Left ventricle myocardium superior (tissue), 1 donor: ENCODE measurements around the gene FAM221B. TPM values are rescaled to one million over a fixed set of nuclear protein-coding genes. Genes with fewer than 3 reads are reported as not detected.

Experiments used
- ATAC-seq: fragments of 200-7000 bp; cut with Tn5 transposase; one replicate; pipeline ENCODE4 v1.9.1; 2020; ENCODE audit warnings: mild to moderate bottlenecking, moderate library complexity
- DNase-seq: peaks from one replicate; pipeline ENCODE4 v3.0.0-alpha.2; 2020
- intact Hi-C: fragments of 100-400 bp; cut with micrococcal nuclease; formaldehyde crosslinking; loops from one replicate; pipeline ENCODE4 v1.11.0; 2022
- total RNA-seq: library from RNA; stranded (reverse); fragmentation: NEBNext Ultra II Directional; extraction: Animal tissue kit (Norgen Biotek cat#: 25700); gene quantifications from one replicate; pipeline ENCODE4 v1.2.1, GENCODE V29; 2021
- donor health status: DM: no; HTN: yes; CAD: no; lungs with severe emphysema.

Gene FAM221B
- total RNA-seq, 1 donor from 2014 or later, result not detected

DNA sequence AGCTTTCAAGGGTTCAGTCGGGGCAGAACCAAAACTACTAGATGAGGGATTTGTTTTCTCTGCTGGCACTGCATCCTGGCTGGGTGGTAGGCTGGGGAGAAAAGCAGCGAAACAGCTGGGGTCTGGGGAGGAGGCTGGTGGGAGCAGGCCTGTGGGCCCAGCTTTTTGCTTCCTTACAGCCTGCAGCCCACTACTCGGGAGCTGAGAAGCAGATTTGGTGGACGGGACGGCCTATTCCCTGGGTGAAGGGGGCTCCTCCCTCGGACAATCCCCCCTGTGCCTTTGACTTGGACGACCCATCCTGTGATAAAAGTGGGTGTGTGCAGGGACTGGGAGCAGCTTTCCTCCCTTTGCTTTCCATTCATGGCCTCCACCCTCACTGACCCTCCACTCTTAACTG is 28.0 kb downstream of the FAM221B start:
- no peak for DNase-seq
- ATAC-seq, result no peak
- intact Hi-C loops, result no loop called here

DNA sequence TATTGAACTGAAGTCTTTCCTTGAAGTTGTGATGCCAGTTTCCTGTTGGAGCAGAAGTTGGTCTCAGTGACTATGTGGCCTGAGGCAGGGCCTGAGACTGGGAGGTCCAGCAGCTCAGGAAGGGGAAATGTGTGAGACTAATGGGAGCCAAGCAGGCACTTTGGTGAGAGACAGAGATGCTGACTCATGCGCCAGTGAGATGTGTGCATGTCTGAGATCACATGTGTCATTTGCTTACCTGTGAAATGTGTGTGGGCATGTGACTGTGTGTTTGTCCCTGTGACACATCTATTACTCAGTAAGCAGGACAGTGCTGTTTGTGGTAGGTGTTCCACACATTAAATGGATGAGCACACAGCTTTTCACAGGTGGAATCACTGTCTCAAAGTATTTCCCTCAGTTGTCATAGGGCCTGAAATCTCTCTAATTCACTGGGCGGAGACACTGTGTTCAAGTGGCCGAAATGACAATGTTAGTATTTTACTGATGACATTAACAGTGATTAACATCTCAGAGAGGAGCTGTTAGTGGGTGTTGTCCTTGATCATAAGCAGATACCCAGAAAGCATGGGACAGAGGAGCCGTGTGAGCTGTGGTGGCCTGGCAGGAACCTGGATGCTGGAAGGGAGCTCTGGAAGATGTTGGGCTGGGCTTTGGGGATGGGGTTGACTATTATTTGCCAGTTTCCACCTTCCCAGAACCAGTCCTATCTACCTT is 29.7 kb downstream of the FAM221B start:
- ATAC-seq, result no peak
- DNase-seq, result no peak
- intact Hi-C loops, result no loop called here

GRCh38 chr9:35797311-35798109 is 31.0 kb downstream of the FAM221B start:
- ATAC-seq (no peak), DNase-seq (no peak)
- intact Hi-C loops, result no loop called here

- DNase-seq (no peak), ATAC-seq (no peak)
- intact Hi-C loops, result no loop called here
These were observed 32.8 kb downstream of the FAM221B start for GRCh38 chr9:35795695-35796094.

GRCh38 chr9:35793461-35793860 is 35.1 kb downstream of the FAM221B start:
- ATAC-seq, result no peak
- intact Hi-C loops, result no loop called here

GRCh38 chr9:35792826-35793225 is 35.7 kb downstream of the FAM221B start:
- DNase-seq, result no peak
- no peak for ATAC-seq
- intact Hi-C loops, result no loop called here

More at GRCh38 chr9:35793461-35793860, 35.1 kb downstream of the FAM221B start:
- no peak for DNase-seq

- ATAC-seq (no peak), DNase-seq (no peak)
- intact Hi-C loops, result no loop called here
These were observed 36.3 kb downstream of the FAM221B start for GRCh38 chr9:35792024-35792813.

DNA sequence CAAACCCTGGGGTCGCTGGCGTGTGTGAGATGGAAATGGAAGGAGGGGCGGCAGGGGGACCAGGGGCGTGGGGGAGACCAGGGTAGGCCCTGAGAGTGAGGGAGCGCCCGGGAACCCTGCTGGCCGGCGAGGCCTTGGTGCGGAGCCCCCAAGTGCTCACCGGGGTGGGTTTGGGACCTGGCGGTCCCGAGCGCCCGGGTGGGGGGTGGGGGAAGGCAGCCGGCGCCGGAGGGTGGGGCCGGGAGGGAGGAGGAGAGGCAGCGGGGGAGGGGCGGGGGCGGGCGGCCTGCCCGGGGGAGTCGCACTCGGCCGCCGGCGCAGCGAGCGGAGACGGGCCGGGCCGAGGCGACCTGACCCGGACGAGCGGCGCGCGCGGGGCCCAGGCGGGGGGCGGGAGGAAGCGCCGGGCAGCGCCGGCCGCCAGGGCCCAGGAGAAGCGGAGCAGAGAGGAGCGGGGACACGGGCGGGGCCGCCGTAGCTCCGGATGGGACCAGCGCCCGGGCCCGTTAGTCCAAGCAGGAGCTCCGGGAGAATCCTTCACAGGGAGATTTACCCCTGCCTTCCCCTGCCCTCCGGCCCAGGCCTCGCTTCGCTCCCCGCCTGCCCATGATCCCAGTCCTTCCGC is 37.1 kb downstream of the FAM221B start, which contains the start of gene NPR2:
Gene NPR2 (plus strand): TSS at position 295 of the 625 bp plus-strand sequence. CDS start 818 bp downstream, outside the sequence.
- ATAC-seq (peak; percentile 83), DNase-seq (peak; percentile 79)
- intact Hi-C loops, result no loop called here

GRCh38 chr9:35790385-35791296 is 37.9 kb downstream of the FAM221B start:
- peak; percentile 87 for ATAC-seq
- peak; percentile 74 for DNase-seq
- intact Hi-C loops, result no loop called here

- DNase-seq (no peak), ATAC-seq (no peak)
- intact Hi-C loops, result no loop called here
These were observed 38.5 kb downstream of the FAM221B start for GRCh38 chr9:35790025-35790384.

DNA sequence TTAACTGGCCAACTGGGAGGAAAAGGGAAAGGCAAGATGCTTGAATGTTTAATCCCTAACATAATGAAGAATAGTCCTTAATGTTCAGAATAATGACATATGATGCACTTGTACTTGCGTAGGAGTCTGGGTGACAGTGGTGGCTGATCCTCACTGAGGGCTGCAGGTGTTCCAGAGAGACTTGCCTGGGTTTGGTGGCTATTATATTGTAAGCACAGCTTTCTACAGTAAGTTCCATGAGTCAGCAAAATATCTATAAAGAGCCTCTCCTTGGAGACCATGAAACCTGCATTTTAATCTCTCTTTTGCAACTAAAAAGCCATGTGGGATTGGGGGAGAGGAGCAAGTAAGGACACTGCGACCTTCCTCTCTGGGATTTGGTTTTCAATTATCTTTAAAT is 39.0 kb downstream of the FAM221B start:
- no peak for DNase-seq
- intact Hi-C loops, result loop anchor here (2.0 kb wide), 1 partner anchor 93 kb away; no protein-coding TSS in a partner anchor
- ATAC-seq, result no peak

GRCh38 chr9:35783418-35783817 is 45.1 kb downstream of the FAM221B start:
- intact Hi-C loops, result no loop called here
- DNase-seq (no peak), ATAC-seq (no peak)

DNA sequence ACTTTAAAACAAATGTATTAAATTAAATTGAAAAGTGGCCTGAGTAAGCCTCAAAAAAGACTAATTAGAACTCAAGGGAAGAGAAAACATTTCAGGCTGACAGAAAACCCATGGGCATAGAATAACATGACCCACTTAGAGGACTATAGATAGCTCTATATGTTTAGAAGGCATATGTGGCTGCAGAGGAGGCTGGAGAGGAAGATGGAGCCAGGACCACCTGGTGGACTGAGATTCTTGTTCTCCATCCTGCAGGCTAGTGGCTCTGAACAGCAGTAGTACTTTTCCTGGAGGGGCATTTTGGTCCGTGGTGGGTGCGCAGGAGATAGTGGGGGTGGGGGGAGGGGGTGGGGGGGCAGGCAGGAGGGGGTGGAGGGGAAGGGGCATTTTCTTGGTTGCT is 47.5 kb downstream of the FAM221B start:
- ATAC-seq (no peak), DNase-seq (no peak)
- intact Hi-C loops, result no loop called here

DNA sequence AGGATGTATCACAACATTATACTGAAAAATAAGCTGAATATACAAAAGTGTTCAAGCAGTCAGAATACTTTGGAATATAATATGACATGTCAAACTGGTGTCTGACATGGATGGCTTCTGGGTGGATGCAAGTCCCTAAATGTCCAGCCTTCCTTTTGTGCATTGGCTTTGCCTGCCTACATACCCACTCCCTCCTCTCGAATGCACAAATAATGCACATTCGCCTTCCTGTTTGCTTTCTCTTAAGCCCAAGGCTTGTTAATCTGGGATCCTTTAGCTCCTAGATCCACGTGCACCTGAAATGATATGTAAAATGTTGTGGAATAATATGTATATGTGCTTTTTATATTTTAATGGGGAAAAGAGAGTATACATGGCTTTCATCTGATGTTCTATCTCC is 50.0 kb downstream of the FAM221B start:
- intact Hi-C loops, result no loop called here
- ATAC-seq (no peak), DNase-seq (no peak)

DNA sequence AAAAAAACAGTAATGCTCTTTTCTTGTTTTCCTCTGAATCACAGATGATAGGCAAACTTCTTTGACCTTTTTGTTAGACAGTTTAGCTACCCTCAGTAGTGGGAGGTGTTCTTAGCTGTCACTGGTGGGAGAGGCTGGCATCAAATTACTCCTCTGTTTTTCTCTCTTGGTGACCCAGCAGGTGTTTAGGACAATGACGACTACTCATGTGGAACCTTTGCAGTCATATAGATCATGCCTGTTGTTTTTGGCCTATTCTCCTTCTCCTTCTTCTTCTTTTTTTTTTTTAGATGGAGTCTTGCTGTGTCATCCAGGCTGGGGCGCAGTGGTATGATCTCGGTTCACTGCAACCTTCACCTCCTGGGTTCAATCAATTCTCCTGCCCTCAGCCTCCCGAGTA is 52.5 kb downstream of the FAM221B start:
- no peak for DNase-seq
- intact Hi-C loops, result no loop called here
- no peak for ATAC-seq

- no peak for DNase-seq
- ATAC-seq, result peak; percentile 58
- intact Hi-C loops, result no loop called here
These were observed 53.5 kb downstream of the FAM221B start for GRCh38 chr9:35774907-35775635.

GRCh38 chr9:35771943-35772342 is 56.6 kb downstream of the FAM221B start:
- ATAC-seq (no peak), DNase-seq (no peak)
- intact Hi-C loops, result no loop called here

GRCh38 chr9:35771534-35771933 is 57.0 kb downstream of the FAM221B start:
- intact Hi-C loops, result no loop called here
- DNase-seq, result no peak
- ATAC-seq, result peak; percentile 31
